ENCODE measurements around the gene ATAD3B.
A peak's percentile ranks its signal among the peaks of the same experiment; 100 is the strongest.
"Not testable (repeated sequence)": the region's sequence is repeated elsewhere in the genome, so short reads cannot be mapped to it uniquely, and the experiment has no call there.

ATAD3B gene

GRCh38 chr1:1471389-1472052, at the start of gene ATAD3B:
Gene ATAD3B (plus strand): TSS chr1:1471765. CDS start chr1:1471885, 120 bp downstream.
- DNase-seq (ENCODE audit: low read depth, low spot score) = peak; percentile 85

- no peak for DNase-seq (ENCODE audit: low read depth, low spot score)
These were observed 49.6 kb upstream of the ATAD3B start for GRCh38 chr1:1421907-1422464.

- DNase-seq (ENCODE audit: low read depth, low spot score) = no peak
These were observed 48.9 kb upstream of the ATAD3B start for GRCh38 chr1:1422465-1423244.

GRCh38 chr1:1423245-1423597, 48.3 kb upstream of the ATAD3B start:
- DNase-seq (ENCODE audit: low read depth, low spot score) = no peak

- no peak for DNase-seq (ENCODE audit: low read depth, low spot score)
These were observed 46.9 kb upstream of the ATAD3B start for GRCh38 chr1:1424707-1425106.

GRCh38 chr1:1425426-1425752, 46.2 kb upstream of the ATAD3B start:
- DNase-seq (ENCODE audit: low read depth, low spot score) = no peak

- DNase-seq (ENCODE audit: low read depth, low spot score) = no peak
These were observed 45.6 kb upstream of the ATAD3B start for GRCh38 chr1:1425753-1426495.

- no peak for DNase-seq (ENCODE audit: low read depth, low spot score)
These were observed 45.0 kb upstream of the ATAD3B start for GRCh38 chr1:1426496-1427105.

- DNase-seq (ENCODE audit: low read depth, low spot score) = no peak
These were observed 44.3 kb upstream of the ATAD3B start for GRCh38 chr1:1427106-1427819.

- no peak for DNase-seq (ENCODE audit: low read depth, low spot score)
These were observed 43.8 kb upstream of the ATAD3B start for GRCh38 chr1:1427820-1428148.

- DNase-seq (ENCODE audit: low read depth, low spot score) = no peak
These were observed 43.4 kb upstream of the ATAD3B start for GRCh38 chr1:1428174-1428573.

- not testable (repeated sequence) for DNase-seq (ENCODE audit: low read depth, low spot score)
These were observed 42.6 kb upstream of the ATAD3B start for GRCh38 chr1:1428967-1429366.

GRCh38 chr1:1429671-1430073, 41.9 kb upstream of the ATAD3B start:
- no peak for DNase-seq (ENCODE audit: low read depth, low spot score)

GRCh38 chr1:1430114-1430982, 41.2 kb upstream of the ATAD3B start:
- no peak for DNase-seq (ENCODE audit: low read depth, low spot score)

GRCh38 chr1:1430992-1431844, 40.3 kb upstream of the ATAD3B start:
- no peak for DNase-seq (ENCODE audit: low read depth, low spot score)

- no peak for DNase-seq (ENCODE audit: low read depth, low spot score)
These were observed 39.7 kb upstream of the ATAD3B start for GRCh38 chr1:1431845-1432273.

GRCh38 chr1:1432274-1432950, 39.2 kb upstream of the ATAD3B start:
- no peak for DNase-seq (ENCODE audit: low read depth, low spot score)

- no peak for DNase-seq (ENCODE audit: low read depth, low spot score)
These were observed 38.4 kb upstream of the ATAD3B start for GRCh38 chr1:1432951-1433803.
